ENCODE measurements around the gene SLBP.

Gene SLBP

DNA sequence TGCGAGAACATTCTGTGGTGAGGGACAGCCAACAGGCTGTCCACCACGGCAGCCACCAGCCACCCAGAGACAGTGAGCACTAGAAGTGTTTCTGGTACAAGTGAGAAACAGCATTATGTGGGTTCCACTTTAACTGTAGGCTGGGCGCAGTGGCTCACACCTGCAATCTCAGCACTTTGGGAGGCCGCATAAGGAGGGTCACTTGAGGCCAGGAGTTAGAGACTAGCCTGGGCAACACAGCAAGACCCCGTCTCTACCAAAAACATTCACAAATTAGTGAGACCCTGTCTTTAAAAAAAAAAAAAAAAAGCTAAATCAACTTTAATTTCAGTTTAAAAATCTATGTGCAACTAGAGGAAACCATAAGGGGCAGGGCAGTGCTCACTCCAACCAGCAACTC, 48.6 kb downstream of the SLBP start:
- DNase-seq, result no peak
- TF ChIP-seq, protein P1, sequence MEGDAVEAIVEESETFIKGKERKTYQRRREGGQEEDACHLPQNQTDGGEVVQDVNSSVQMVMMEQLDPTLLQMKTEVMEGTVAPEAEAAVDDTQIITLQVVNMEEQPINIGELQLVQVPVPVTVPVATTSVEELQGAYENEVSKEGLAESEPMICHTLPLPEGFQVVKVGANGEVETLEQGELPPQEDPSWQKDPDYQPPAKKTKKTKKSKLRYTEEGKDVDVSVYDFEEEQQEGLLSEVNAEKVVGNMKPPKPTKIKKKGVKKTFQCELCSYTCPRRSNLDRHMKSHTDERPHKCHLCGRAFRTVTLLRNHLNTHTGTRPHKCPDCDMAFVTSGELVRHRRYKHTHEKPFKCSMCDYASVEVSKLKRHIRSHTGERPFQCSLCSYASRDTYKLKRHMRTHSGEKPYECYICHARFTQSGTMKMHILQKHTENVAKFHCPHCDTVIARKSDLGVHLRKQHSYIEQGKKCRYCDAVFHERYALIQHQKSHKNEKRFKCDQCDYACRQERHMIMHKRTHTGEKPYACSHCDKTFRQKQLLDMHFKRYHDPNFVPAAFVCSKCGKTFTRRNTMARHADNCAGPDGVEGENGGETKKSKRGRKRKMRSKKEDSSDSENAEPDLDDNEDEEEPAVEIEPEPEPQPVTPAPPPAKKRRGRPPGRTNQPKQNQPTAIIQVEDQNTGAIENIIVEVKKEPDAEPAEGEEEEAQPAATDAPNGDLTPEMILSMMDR (IDR thresholded peaks at IDR 0.05; ENCODE audit: low read depth, low read length, missing control alignments), result no peak
- in situ Hi-C loops (cut with HindIII; ENCODE audit: low pct_ligation_motif_present, low sequenced_read_pairs), result no loop called here

DNA sequence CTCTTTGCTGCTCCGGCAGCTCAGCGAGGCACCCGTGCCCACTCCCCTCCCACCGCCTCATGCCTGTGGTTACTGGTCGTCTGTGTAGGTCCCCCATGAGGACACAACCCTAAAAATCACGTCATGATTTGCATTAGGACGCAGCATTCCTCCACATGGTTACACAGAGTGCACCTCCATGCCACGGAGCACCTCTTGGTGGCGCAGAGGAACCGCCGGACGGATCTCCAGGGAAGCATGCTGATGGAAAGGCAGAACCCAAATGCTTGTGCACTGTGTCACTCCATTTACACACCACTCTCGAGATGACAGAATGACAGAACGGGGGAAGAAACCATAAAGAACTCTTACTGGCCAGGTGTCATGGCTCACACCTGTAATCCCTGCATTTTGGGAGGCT, 50.4 kb downstream of the SLBP start:
- H3K27me3 ChIP-seq (replicated peaks), result no peaks in the 10 kb centered on the region
- H3K36me3 ChIP-seq (replicated peaks), result no peaks in the 10 kb centered on the region
- TF ChIP-seq, protein P1 (IDR thresholded peaks at IDR 0.05; ENCODE audit: low read depth, low read length, missing control alignments), result no peak
- in situ Hi-C loops (cut with HindIII; ENCODE audit: low pct_ligation_motif_present, low sequenced_read_pairs), result no loop called here
- no peak overlapping the region for H3K4me3 ChIP-seq (ENCODE audit: low read depth, low read length)
- no peak for DNase-seq
- no peak overlapping the region for H3K27ac ChIP-seq

More for the DNA sequence above, 48.6 kb downstream of the SLBP start:
- Histone ChIP-seq H3K4me3 (ENCODE audit: low read depth, low read length) (no peak overlapping the region), H3K27me3 (replicated peaks) (no peaks in the 10 kb centered on the region), H3K36me3 (replicated peaks) (no peaks in the 10 kb centered on the region), H3K27ac (no peak overlapping the region)

DNA sequence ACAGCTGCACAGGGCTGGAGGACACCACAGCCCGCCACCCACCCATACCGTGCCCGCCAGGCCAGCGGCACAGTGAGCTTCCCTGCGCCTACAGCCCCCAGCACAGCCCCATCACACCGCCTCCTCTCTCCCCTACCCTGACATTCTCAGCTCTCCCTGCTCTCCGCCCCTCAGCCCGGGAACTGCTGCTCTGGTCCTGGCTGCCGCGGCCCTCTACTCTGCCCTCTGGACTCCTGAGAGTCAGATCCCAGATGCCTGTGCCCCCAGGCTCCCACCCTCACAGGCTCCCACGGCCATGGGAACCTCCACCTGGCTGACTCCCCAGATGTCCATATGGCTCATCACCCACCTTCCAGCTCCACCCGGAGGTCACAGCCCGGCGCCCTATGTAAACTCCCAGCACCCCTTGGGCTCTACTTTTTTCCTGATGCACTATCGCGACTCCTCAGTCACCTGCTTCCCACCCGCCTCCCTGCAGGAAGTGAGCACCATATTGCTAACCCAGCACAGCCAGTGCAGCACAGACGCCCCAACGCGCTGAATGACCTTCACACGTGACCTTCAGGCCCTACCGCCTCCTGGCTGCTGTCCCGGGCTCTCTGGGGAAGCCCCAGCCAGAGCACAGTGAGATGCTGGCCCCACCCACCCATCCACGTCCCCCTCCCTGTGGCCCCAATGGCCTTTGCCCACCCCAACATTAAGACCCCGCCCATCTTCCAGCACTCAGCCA, 51.0 kb downstream of the SLBP start:
- TF ChIP-seq, protein P1 (IDR thresholded peaks at IDR 0.05; ENCODE audit: low read depth, low read length, missing control alignments), result no peak
- Histone ChIP-seq H3K27ac (no peak overlapping the region), H3K4me3 (ENCODE audit: low read depth, low read length) (no peak overlapping the region), H3K27me3 (replicated peaks) (no peaks in the 10 kb centered on the region), H3K36me3 (replicated peaks) (no peaks in the 10 kb centered on the region)
- no peak for DNase-seq
- in situ Hi-C loops (cut with HindIII; ENCODE audit: low pct_ligation_motif_present, low sequenced_read_pairs), result no loop called here

DNA sequence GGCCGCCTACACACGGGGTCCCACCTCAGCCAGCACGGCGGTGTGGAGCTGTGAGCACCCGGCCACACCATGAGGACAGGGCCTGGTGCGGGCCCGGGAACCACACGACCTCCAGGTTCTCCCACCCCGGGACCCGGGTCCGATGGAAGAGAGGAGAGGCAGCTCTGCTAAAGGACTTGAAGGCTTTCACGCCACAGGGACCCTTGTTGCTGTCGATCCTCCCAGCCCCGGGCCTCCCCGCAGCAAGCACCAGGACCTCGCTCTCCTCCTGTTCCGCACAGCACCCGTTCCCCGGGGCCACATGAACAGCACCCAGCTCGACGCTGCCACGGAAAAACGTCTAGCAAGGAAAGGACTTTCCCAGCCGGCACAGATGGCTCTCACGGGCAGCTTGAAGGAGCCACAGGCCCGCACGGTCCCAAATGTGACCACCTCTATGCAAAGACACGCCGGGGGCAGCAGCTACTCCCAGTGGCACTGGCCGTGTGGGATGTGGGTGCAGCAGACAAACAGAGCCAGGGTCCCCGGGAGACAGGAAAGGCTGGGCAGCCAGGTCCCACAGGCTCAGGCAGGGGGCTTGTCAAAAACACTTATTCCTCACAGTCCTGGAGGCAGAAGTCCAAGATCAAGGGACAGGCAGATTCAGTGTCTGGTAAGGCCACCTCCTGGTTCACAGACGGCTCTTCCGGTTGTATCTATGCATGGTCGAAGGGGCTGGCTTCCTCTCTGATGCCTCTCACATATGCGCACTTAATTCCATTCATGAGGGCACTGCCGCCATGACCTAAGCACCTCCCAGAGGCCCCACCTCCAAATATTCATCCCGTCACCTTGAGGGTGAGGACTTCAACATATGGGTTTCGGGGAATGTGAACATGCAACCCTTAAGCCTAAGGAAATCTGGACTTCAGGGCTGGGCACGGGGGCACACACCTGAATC, 52.7 kb downstream of the SLBP start:
- Histone ChIP-seq H3K36me3 (replicated peaks) (no peaks in the 10 kb centered on the region), H3K4me3 (ENCODE audit: low read depth, low read length) (no peak overlapping the region), H3K27me3 (replicated peaks) (no peaks in the 10 kb centered on the region), H3K27ac (no peak overlapping the region)
- in situ Hi-C loops (cut with HindIII; ENCODE audit: low pct_ligation_motif_present, low sequenced_read_pairs), result no loop called here
- TF ChIP-seq, protein P1 (IDR thresholded peaks at IDR 0.05; ENCODE audit: low read depth, low read length, missing control alignments), result no peak
- DNase-seq, result no peak

DNA sequence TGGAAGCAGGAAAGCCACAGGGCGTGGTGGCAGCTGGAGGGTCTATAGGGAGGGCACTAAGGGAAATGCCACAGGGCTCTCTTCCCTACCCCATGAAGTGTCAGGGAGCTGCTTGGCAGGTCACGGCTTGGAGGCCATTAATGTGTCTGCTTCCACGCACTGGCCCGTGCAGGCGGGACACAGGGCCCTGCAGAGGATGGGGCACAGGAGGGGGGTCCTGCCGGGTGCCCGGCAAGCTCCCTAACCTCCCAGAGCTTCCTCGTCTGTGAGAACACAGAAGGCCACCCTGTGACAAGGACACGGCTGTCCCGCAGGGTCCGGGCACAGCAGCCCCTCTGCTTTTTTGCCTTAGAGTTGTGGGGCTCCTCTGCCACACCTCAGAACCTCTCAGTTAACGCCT, 53.5 kb downstream of the SLBP start:
- in situ Hi-C loops (cut with HindIII; ENCODE audit: low pct_ligation_motif_present, low sequenced_read_pairs), result no loop called here
- H3K4me3 ChIP-seq (ENCODE audit: low read depth, low read length), result no peak overlapping the region
- H3K27ac ChIP-seq, result no peak overlapping the region
- H3K36me3 ChIP-seq (replicated peaks), result no peaks in the 10 kb centered on the region
- no peak for DNase-seq
- TF ChIP-seq, protein P1 (IDR thresholded peaks at IDR 0.05; ENCODE audit: low read depth, low read length, missing control alignments), result no peak
- H3K27me3 ChIP-seq (replicated peaks), result no peaks in the 10 kb centered on the region
